CD4-positive, alpha-beta T cell treated with Interferon gamma for 1 hour (primary cell): ENCODE results near the gene USP53.
"Not testable (repeated sequence)": the region's sequence is repeated elsewhere in the genome, so short reads cannot be mapped to it uniquely, and the experiment has no call there.

Experiments used
- DNase-seq: peaks from one replicate; pipeline ENCODE4 v3.0.0-alpha.2; 2020

USP53 gene

GRCh38 chr4:119279541-119279940 is 67.0 kb downstream of the USP53 start:
- DNase-seq, result not testable (repeated sequence)

- DNase-seq, result not testable (repeated sequence)
Observed at GRCh38 chr4:119279945-119280344, 67.4 kb downstream of the USP53 start.

- no peak for DNase-seq
Observed at GRCh38 chr4:119281393-119281792, 68.9 kb downstream of the USP53 start.

GRCh38 chr4:119284876-119285780 is 72.6 kb downstream of the USP53 start:
- DNase-seq, result no peak

- no peak for DNase-seq
Observed at GRCh38 chr4:119286377-119287002, 74.0 kb downstream of the USP53 start.

GRCh38 chr4:119289313-119289712 is 76.8 kb downstream of the USP53 start:
- DNase-seq, result no peak

GRCh38 chr4:119290598-119290997 is 78.1 kb downstream of the USP53 start:
- DNase-seq, result no peak

- DNase-seq, result no peak
Observed at GRCh38 chr4:119296356-119296755, 83.8 kb downstream of the USP53 start.

GRCh38 chr4:119297795-119298194 is 85.3 kb downstream of the USP53 start:
- no peak for DNase-seq

GRCh38 chr4:119299260-119299671 is 86.8 kb downstream of the USP53 start:
- no peak for DNase-seq

- no peak for DNase-seq
Observed at GRCh38 chr4:119299741-119300100, 87.2 kb downstream of the USP53 start.

GRCh38 chr4:119300101-119300978 is 87.8 kb downstream of the USP53 start:
- DNase-seq, result peak; percentile 92

- DNase-seq, result no peak
Observed at GRCh38 chr4:119302073-119302832, 89.7 kb downstream of the USP53 start.

- DNase-seq, result no peak
Observed at GRCh38 chr4:119303587-119304305, 91.2 kb downstream of the USP53 start.

GRCh38 chr4:119304431-119304830 is 91.9 kb downstream of the USP53 start:
- no peak for DNase-seq

GRCh38 chr4:119307606-119308005 is 95.1 kb downstream of the USP53 start:
- DNase-seq, result no peak

GRCh38 chr4:119310826-119311225 is 98.3 kb downstream of the USP53 start:
- no peak for DNase-seq

GRCh38 chr4:119313237-119313636 is 100.7 kb downstream of the USP53 start:
- DNase-seq, result no peak

- DNase-seq, result no peak
Observed at GRCh38 chr4:119314356-119314755, 101.8 kb downstream of the USP53 start.

- DNase-seq, result no peak
Observed at GRCh38 chr4:119315036-119315435, 102.5 kb downstream of the USP53 start.

- no peak for DNase-seq
Observed at GRCh38 chr4:119317990-119318389, 105.5 kb downstream of the USP53 start.
